Kidney (tissue), 14 donors: ENCODE measurements around the gene EIF3K. TPM values are rescaled to one million over a fixed set of nuclear protein-coding genes. Genes with fewer than 3 reads are reported as not detected.

Experiments
- DNase-seq, 5 donors: peaks; one replicate each; pipeline ENCODE4 v3.0.0-alpha.2; 2013 to 2020
- FAIRE-seq: peaks from 2 replicates; lab custom pipeline; 2012; peaks lifted over from hg19 to GRCh38; lab: Jason Lieb, UNC
- H3K27ac ChIP-seq, 2 donors: one replicate each; pipeline ENCODE4 v1.7.0; 2013; ENCODE audit warnings: low read depth in 2 of 2, low read length in 2 of 2, inconsistent platforms in 1 of 2
- H3K27me3 ChIP-seq: one replicate; pipeline ENCODE4 v1.7.1; 2013; ENCODE audit warnings: low read length, inconsistent platforms; ENCODE audit not compliant: control insufficient read depth, insufficient read depth
- H3K36me3 ChIP-seq, 3 donors: one replicate each; pipeline versions ENCODE4 v1.7.0 to v1.7.1; 2013; ENCODE audit warnings: low read length in 3 of 3, control low read depth in 1 of 3, inconsistent platforms in 1 of 3; ENCODE audit not compliant: insufficient read depth in 3 of 3, control insufficient read depth in 2 of 3
- H3K4me1 ChIP-seq, 3 donors: one replicate each; pipeline versions ENCODE4 v1.7.0 to v1.7.1; 2013; ENCODE audit warnings: low read length in 3 of 3, inconsistent platforms in 1 of 3, low read depth in 1 of 3; ENCODE audit not compliant: control insufficient read depth in 2 of 3, insufficient read depth in 2 of 3
- H3K4me3 ChIP-seq, 3 donors: one replicate each; pipeline versions ENCODE4 v1.7.0 to v1.8.1; 2013; ENCODE audit warnings: low read length in 3 of 3, control low read depth in 1 of 3, inconsistent platforms in 1 of 3
- H3K9ac ChIP-seq, 3 donors: one replicate each; pipeline versions ENCODE4 v1.7.0 to v1.7.1; 2013; ENCODE audit warnings: low read length in 3 of 3, control low read depth in 1 of 3, inconsistent platforms in 1 of 3
- H3K9me3 ChIP-seq, 3 donors: one replicate each; pipeline versions ENCODE4 v1.7.0 to v1.7.1; 2013; ENCODE audit warnings: low read length in 3 of 3, control low read depth in 1 of 3, inconsistent platforms in 1 of 3; ENCODE audit not compliant: control insufficient read depth in 2 of 3, insufficient read depth in 1 of 3
- intact Hi-C: fragments of 100-400 bp; cut with DNase I; formaldehyde crosslinking; loops from one replicate; pipeline ENCODE4 v1.11.1; 2022
- polyA plus RNA-seq: library from polyadenylated mRNA; stranded (reverse); fragments of 350-450 nt; fragmentation: Illumina TruSeq; extraction: RNeasy Lipid Tissue Mini Kit (QIAGEN cat#74804); gene quantifications from one replicate; pipeline ENCODE4 v1.2.3, GENCODE V29; 2014; ENCODE audit warnings: low read depth, low replicate concordance; ENCODE audit not compliant: insufficient read depth
- total RNA-seq: library from RNA; stranded (reverse); fragmentation: NEBNext Ultra II Directional; extraction: Animal tissue kit (Norgen Biotek cat#: 25700); gene quantifications from one replicate; pipeline ENCODE4 v1.2.1, GENCODE V29; 2021
- TF ChIP-seq, protein P1 (sequence below): IDR thresholded peaks from 3 replicates; pipeline ENCODE4 v1.5.1; 2012; ENCODE audit warnings: mild to moderate bottlenecking, moderate library complexity, borderline replicate concordance; ENCODE audit not compliant: insufficient read depth; ENCODE audit errors: extremely low read depth
- donor health status: control.
- donor health status: control.
- donor health status: control.
- donor health status: control.
- donor health status: control.
- donor health status: DM: yes; HTN: yes; CAD: no.
- donor health status: Normal renal cell carcinoma (clear cell type).

EIF3K gene
- total and polyA plus RNA-seq, 2 donors from 2014 or later = 259 to 723 TPM

DNA sequence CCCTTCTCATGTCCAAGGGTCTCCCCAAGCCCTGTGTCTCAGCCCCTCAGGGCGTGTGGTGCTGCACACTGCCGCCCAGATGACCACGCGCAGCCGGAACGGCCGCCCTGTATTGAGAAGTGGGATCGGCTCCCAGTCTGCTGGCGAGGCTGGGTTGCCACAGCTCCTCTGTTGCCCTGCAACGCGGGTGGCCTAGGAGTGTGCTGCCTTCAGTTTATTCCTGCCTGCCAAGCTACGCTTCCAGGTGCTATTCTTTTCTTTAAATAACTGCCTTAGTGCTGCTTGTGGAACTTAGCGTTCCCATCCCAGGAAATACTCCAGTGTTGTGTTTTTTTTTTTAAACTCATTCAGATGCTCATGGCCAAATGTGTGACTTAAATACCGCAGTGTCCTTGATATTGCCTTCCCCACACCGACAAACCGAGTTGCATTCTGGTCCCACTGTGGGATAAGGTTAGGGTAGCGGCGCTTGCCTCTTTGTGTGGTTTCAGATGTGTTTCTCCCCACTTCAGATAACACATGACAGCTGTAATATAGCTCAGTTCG is 45.0 kb downstream of the EIF3K start:
- intact Hi-C loops = no loop called here
- Histone ChIP-seq H3K4me3 (peak overlapping the region in 1 of 3 donors; percentile 22), H3K9ac (peak overlapping the region in 2 of 3 donors; percentile 53 to 87)

DNA sequence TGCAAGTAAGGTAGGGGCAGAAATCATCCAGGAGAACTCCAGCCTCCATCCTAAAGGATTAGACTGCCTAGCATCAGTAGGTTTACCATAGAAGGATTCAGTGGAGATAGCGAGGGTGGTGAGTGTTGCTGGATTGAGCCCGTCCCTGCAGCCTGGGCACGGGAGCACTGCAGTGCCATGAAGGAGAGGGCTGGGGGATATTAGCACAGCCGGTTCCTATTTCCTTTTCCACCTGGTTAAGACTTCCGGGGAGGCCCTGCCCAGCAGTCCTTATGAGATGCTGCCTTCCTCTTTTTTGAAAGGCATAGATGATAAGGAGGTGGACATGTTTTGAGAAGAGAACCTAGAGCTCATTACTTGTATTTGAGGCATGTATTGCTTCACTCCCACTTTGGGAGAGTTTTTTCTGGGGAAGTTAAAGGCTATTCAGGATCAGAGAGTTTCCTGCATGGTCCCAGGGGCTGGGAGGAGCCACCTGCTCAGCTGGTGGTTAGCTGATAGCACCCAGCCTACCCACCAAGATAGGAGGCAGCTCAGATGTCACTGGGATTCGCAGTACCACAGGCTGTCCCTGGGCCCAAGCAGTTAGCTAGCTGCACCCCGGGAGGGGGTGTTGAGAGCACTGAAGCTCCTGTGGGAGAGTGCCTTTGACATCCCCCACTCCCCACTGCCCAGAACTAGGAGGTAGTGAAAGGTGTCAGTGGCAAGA is 45.7 kb downstream of the EIF3K start:
- Histone ChIP-seq H3K36me3 (peaks cover 0 to 8% (median 2%) of the 10 kb centered on the region in 3 donors), H3K4me3 (peak overlapping the region in 1 of 3 donors; percentile 22), H3K27ac (peak overlapping the region; percentile 94 to 96), H3K27me3 (no peaks in the 10 kb centered on the region), H3K4me1 (peaks cover 36 to 86% (median 85%) of the 10 kb centered on the region in 3 donors), H3K9ac (peak overlapping the region in 2 of 3 donors; percentile 53 to 87), H3K9me3 (no peaks in the 10 kb centered on the region)
- FAIRE-seq (no peak), DNase-seq (peak in 2 of 5 donors; percentile 54 to 62)
- TF ChIP-seq, protein P1, sequence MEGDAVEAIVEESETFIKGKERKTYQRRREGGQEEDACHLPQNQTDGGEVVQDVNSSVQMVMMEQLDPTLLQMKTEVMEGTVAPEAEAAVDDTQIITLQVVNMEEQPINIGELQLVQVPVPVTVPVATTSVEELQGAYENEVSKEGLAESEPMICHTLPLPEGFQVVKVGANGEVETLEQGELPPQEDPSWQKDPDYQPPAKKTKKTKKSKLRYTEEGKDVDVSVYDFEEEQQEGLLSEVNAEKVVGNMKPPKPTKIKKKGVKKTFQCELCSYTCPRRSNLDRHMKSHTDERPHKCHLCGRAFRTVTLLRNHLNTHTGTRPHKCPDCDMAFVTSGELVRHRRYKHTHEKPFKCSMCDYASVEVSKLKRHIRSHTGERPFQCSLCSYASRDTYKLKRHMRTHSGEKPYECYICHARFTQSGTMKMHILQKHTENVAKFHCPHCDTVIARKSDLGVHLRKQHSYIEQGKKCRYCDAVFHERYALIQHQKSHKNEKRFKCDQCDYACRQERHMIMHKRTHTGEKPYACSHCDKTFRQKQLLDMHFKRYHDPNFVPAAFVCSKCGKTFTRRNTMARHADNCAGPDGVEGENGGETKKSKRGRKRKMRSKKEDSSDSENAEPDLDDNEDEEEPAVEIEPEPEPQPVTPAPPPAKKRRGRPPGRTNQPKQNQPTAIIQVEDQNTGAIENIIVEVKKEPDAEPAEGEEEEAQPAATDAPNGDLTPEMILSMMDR = no peak
- intact Hi-C loops = no loop called here

More for the DNA sequence above, 45.0 kb downstream of the EIF3K start:
- Histone ChIP-seq H3K9me3 (no peaks in the 10 kb centered on the region), H3K27me3 (no peaks in the 10 kb centered on the region), H3K36me3 (peaks cover 0 to 8% (median 2%) of the 10 kb centered on the region in 3 donors), H3K4me1 (peaks cover 38 to 86% (median 83%) of the 10 kb centered on the region in 3 donors), H3K27ac (peak overlapping the region; percentile 94 to 96)
- FAIRE-seq = no peak
- peak in 2 of 5 donors; percentile 40 to 86 for DNase-seq
- TF ChIP-seq, protein P1 = no peak

DNA sequence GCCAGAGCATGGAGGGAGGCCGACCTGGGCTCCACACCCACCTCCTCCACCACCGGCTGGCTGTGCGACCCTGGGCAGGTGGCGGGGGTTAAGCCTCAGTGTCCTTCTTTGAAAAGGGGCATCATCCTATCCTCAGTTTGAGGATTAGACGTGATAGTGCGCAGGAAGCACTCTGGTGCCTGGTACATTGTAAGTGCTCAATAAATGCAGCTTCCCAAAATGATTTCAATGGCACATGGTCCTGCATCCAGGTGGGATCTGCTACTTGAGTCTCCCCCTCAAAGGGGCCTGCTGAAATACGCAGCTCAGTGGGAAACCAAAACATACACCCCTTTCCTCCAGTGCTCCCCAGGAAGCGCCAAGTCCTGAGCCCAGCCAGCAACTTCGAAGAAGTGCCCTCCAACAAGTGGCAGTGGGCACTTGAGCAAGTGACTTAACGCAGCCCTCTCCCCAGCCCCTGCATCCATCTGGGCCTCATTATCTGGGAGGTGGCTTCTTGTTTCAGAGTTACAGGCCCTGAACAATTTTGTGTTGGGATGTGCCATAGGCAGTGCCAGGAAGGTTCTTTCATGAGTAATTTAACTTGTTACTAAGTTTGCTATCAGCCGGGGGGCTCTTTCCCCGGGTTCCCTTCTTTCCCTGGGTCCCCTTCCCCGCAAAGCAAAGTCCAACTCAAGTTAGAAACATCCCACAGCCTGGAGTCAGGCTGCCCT is 46.4 kb downstream of the EIF3K start:
- no peak overlapping the region for H3K4me3 ChIP-seq
- peaks cover 0 to 8% (median 2%) of the 10 kb centered on the region in 3 donors for H3K36me3 ChIP-seq
- peak overlapping the region in 2 of 3 donors; percentile 53 to 87 for H3K9ac ChIP-seq
- TF ChIP-seq, protein P1 = no peak
- no peaks in the 10 kb centered on the region for H3K27me3 ChIP-seq
- DNase-seq (peak in 1 of 5 donors; percentile 35), FAIRE-seq (no peak)
- H3K27ac ChIP-seq = peak overlapping the region; percentile 94 to 96
- peaks cover 40 to 89% (median 88%) of the 10 kb centered on the region in 3 donors for H3K4me1 ChIP-seq
- no peaks in the 10 kb centered on the region for H3K9me3 ChIP-seq
- intact Hi-C loops = no loop called here
